Dermis blood vessel endothelial cell (primary cell): ENCODE measurements around the gene ZBTB16. TPM values are rescaled to one million over a fixed set of nuclear protein-coding genes. Genes with fewer than 3 reads are reported as not detected.
A peak's percentile ranks its signal among the peaks of the same experiment; 100 is the strongest.

Experiments used
- DNase-seq: peaks from one replicate; pipeline ENCODE4 v3.0.0; 2010
- total RNA-seq: library from RNA; depleted of rRNA; stranded (reverse); fragments of >200 nt; gene quantifications from 2 replicates; pipeline ENCODE4 v1.2.3, GENCODE V29; 2014

Gene ZBTB16
- total RNA-seq, 1 donor from 2014 or later: 34.7 TPM

GRCh38 chr11:114156131-114156581, 96.6 kb downstream of the ZBTB16 start:
- DNase-seq: no peak

GRCh38 chr11:114156782-114157181, 97.3 kb downstream of the ZBTB16 start:
- DNase-seq: no peak

GRCh38 chr11:114157476-114158050, 98.1 kb downstream of the ZBTB16 start:
- DNase-seq: no peak

- no peak for DNase-seq
These were observed 98.9 kb downstream of the ZBTB16 start for GRCh38 chr11:114158421-114158820.

GRCh38 chr11:114158886-114159285, 99.4 kb downstream of the ZBTB16 start:
- peak; percentile 18 for DNase-seq

GRCh38 chr11:114159320-114159719, 99.8 kb downstream of the ZBTB16 start:
- peak; percentile 47 for DNase-seq

GRCh38 chr11:114159802-114160632, 100.5 kb downstream of the ZBTB16 start:
- peak; percentile 99 for DNase-seq

GRCh38 chr11:114160894-114161293, 101.4 kb downstream of the ZBTB16 start:
- DNase-seq: no peak

GRCh38 chr11:114161486-114162250, 102.2 kb downstream of the ZBTB16 start:
- no peak for DNase-seq

- peak; percentile 98 for DNase-seq
These were observed 103.2 kb downstream of the ZBTB16 start for GRCh38 chr11:114162719-114163123.

GRCh38 chr11:114163229-114163631, 103.7 kb downstream of the ZBTB16 start:
- no peak for DNase-seq

GRCh38 chr11:114163830-114164401, 104.4 kb downstream of the ZBTB16 start:
- peak; percentile 37 for DNase-seq

GRCh38 chr11:114164546-114164945, 105.0 kb downstream of the ZBTB16 start:
- DNase-seq: no peak

- no peak for DNase-seq
These were observed 106.1 kb downstream of the ZBTB16 start for GRCh38 chr11:114165326-114166230.

GRCh38 chr11:114166362-114166761, 106.9 kb downstream of the ZBTB16 start:
- no peak for DNase-seq

GRCh38 chr11:114166897-114167323, 107.4 kb downstream of the ZBTB16 start:
- DNase-seq: peak; percentile 74

- DNase-seq: no peak
These were observed 107.8 kb downstream of the ZBTB16 start for GRCh38 chr11:114167355-114167754.

- DNase-seq: no peak
These were observed 108.4 kb downstream of the ZBTB16 start for GRCh38 chr11:114167771-114168448.

GRCh38 chr11:114168691-114169090, 109.2 kb downstream of the ZBTB16 start:
- no peak for DNase-seq

- no peak for DNase-seq
These were observed 109.8 kb downstream of the ZBTB16 start for GRCh38 chr11:114169321-114169749.

GRCh38 chr11:114169821-114170220, 110.3 kb downstream of the ZBTB16 start:
- no peak for DNase-seq
